Activated CD4-positive, alpha-beta T cell treated with anti-CD3 and anti-CD28 coated beads, Interleukin-2, amount 50 U/mL, for 4 hours (primary cell): ENCODE measurements around the gene BICD2.

Experiments
- DNase-seq, 2 experiments: peaks; one replicate each; pipeline ENCODE4 v3.0.0-alpha.2; 2020

Gene BICD2

DNA sequence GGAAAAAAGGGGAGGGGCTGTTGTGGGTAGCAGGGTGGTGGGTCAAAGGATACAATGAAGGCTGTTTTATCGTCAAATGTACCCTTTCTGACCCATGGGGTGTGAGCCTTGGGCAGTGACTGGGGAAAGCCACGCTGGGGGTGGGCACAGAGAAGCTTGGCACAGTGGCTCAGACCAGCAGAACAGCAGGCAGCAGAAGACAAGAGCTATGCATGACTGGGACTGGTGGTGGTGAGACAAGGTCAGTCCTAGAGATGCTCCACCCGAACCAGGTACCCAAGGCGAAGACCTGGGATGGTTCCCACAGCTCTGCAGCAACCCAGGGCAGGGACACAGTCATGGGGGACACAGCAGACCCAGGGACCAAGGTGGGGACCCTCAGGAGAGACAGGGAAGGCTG is 38.3 kb downstream of the BICD2 start:
- DNase-seq = no peak

DNA sequence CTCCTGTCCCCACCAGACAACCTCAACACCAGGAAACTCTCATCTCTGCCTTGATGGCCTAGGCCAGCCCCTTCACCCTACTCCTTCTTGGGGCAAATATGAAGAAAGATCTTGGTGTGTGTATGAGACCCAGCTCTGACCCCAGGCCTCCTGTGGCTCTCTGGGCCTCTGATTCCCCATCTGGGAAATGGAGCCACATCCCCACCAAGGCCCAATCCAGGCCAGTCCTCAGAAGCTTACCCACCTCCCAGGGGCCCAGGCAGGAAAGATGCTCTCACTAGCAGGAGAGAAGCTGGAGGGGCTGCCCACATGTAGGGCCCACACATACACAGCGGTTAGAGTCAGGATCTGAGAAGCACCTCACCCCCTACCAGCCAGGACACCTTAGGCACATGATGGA is 38.9 kb downstream of the BICD2 start:
- DNase-seq = no peak

DNA sequence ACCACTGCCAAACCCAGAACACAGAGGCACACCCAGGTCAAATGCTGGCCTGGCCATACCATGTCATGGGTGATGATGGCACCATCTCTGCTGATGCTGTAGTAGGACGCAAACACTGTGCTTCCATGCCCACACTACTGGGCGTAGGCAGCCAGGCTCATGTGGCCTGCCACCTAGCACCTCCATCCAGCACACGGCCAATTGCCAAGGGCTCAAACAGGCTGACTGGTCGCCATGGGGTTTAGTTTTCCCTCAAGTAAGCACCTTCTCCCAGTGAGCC is 39.4 kb downstream of the BICD2 start:
- no peak for DNase-seq

- no peak for DNase-seq
Observed at GRCh38 chr9:92724528-92725265, 39.9 kb downstream of the BICD2 start.

DNA sequence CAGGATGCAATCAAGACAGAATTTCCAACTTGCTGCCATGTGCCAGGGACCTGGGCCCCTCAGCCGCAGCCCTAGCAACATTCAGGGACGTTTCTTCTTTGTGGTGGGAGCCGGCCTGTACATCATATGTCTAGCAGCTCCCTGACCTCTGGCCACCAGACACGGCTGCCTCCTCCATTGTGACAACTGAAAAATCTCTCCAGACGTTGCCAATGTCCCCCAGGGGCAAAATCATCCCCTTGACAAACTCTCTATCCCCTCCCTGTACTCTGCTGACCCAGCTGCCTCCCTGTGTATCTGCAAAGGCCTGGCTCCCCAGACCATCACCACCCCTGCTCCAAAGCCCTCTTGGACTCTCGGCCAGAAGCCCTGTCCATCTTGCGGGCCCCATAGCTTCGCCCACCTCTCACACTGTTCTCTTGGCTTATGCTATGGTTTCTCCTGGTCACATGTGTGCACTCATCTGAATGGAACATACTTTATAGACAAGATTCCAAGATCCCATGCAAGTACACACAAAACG is 40.8 kb downstream of the BICD2 start:
- DNase-seq = no peak

DNA sequence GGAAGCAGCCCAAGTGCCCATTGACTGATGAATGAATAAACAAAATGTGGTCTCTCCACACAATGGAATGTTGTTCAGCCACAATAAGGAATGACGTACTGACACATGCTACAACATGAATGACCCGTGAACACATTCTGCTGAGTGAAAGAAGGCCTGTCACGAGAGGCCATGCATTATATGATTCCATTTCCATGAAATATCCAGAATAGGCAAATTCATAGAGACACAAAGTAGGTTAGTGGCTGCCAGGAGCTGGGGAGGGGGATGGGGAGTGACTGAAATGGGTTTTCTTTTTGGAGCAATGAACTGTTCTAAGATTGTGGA is 41.4 kb downstream of the BICD2 start:
- DNase-seq = no peak

DNA sequence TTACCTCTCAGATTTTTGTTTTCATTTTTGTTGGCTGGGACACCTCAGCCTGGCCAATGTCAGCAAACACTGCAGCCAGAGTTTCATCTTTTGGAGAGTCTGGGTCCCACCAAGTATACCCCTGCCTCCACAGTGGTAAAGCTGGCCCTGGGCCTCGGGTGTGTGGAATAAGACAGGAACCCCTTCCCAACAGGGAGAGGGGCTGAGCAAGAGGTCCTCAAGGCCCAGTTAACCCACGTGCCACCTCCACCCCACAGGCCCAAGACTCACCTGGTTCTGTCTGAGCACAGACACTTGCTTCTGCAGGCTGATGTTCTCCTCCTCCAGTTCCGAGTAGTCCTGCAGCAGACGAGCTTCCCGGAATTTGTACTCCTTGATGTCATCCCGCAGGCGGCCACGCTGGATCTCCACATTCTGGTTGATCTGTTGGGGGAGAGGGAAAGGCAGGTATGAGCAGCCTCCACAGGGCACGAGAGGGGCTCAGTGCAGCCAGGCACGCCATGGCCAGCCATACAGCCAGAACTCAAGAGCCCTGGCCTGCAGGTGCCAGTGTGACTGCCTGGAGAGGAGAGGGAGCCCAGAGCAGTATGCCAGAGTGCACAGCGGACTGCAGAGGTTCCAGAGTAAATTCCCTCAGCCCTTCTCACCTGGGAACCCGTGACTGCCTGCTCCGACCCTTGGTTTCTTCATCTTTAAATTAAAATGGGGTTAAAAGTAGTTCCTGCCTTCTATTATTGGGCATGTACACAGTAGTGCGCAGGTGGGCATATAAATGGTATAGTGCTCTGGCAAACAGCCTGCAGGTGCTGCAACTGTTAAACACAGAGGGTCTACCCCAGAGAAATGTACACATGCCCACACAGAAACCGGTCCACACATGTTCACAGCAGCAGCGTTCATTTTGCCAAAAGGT is 42.0 kb downstream of the BICD2 start:
- no peak for DNase-seq

DNA sequence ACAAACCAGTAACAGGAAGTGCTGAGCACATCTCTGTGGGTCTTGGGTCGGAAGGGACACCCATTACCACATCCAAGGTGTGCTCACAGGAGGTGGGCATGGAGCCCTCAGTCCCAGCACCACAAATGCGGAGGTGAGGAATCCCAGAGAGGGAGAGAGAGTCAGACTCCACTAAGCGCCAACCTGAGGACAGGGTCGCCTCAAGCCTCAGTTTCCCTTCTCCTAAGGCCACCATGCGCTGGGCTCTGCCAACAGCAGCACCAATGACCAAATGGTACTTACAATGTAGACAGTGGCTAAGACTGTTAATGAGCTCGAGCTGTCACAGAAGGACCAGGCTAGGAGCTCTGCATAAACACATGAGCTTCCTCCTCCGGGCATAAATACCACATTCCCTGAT is 43.1 kb downstream of the BICD2 start:
- DNase-seq = no peak

DNA sequence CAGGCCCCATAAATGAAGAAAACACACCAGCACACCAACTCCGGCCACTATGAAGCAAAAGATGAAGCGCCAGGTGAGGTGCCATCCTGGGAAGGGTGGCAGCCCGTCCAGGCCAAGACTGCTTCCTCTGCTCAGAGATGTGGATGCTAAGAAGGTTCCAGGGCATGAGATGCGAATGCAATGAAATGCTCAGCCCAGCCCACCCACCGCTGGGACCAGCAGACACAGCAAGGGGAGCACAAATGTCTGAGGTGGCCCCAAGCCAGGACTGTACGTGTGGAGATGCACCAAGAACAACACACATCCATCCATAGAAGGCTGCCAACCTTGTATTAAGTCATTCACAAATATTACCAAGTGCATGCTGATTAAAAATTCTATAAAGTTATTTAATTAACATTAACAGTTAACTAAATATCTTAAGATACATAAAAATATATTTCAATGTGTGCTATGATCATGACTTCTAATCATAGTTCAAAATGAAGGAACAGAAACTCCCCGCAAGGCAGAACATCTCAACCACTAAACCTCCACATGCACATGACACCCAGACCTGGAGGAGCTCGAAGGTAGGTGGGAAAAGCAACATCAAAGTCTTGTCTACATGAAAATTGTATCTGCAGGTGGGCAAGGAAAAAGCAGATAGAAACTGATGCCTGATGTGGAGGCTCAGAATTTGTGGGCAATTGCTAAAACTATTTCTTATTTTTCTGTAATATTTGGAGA is 43.7 kb downstream of the BICD2 start:
- no peak for DNase-seq

- DNase-seq = no peak
Observed at GRCh38 chr9:92720209-92720765, 44.3 kb downstream of the BICD2 start.

- DNase-seq = no peak
Observed at GRCh38 chr9:92719028-92719647, 45.5 kb downstream of the BICD2 start.

GRCh38 chr9:92718086-92719001 is 46.3 kb downstream of the BICD2 start:
- DNase-seq = no peak

- DNase-seq = no peak
Observed at GRCh38 chr9:92717201-92718085, 47.2 kb downstream of the BICD2 start.

DNA sequence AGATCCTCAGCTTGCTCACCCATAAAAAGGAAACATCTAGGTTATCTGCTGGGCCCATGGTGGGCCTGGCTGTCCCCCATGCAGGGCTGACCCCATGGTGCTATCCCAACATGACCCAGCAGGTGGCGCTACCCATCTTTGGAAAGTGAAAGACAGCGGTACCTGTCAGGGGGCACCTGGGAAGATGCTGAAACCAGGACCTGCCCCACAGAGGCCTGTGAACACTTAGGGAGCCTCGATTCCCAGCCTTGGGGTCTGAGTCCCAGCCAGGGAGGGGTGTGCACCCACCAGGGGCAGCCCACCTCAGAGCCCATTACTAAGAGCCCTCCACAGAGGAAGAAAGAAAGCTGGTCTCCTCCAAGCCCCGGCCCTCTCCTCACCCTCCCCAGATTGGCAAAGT is 48.1 kb downstream of the BICD2 start:
- peak; percentile 82 to 89 for DNase-seq

DNA sequence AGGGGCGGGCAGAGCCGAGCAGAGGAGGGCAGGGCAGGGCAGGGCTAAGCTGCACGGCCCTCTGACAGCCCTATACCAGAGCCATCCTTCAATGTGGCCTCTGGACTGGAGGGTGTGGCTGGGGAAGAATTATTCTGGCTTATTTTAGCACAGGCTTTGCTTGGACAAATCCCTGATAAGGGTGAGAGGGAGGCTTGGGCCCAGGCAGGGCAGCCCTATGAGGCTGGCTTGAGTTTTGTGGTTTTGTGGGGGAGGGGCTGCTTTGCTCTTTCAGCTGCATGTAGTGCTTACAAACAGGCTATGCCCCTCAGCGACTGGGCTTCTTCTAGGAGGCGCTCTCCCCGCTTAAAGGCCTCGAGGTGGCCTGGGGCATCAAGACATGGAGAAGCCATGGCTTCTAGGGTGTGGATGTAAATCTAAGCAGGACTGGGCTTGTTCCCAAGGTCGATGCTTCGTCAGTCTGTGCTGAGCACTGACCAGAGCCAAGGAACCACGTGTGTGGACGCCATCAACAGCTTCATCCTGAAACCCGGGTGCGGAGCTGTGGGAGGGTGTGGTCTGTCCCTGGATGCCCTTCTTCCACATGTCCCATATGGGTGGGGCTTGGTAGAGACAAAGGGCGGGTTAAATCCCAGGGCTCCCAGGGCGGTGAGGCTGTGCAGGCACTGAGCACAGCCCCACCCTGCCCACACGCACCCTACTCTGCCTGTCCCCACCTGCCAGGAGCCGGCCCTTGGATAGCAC is 49.0 kb downstream of the BICD2 start:
- no peak for DNase-seq

GRCh38 chr9:92714787-92715487 is 49.7 kb downstream of the BICD2 start:
- DNase-seq = no peak

DNA sequence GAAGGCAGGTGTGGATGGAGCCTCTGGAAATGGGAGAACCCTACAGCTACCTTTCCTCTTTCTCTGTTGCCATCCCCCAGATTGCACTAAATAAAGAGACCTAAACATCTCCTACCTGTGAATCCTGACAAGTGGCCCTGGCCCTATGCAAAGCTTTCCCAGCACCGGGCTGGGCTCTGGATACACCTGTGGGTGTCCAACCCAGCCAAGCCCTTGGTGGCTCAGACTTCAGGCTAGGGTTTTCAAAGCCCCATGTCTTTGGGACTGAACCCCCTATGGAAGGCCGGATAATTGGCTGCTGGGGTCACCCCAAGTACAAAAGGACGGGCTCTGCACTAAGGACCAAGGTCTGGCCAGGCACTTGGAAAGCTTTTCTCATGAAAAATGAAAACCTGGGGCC is 50.6 kb downstream of the BICD2 start:
- no peak for DNase-seq

DNA sequence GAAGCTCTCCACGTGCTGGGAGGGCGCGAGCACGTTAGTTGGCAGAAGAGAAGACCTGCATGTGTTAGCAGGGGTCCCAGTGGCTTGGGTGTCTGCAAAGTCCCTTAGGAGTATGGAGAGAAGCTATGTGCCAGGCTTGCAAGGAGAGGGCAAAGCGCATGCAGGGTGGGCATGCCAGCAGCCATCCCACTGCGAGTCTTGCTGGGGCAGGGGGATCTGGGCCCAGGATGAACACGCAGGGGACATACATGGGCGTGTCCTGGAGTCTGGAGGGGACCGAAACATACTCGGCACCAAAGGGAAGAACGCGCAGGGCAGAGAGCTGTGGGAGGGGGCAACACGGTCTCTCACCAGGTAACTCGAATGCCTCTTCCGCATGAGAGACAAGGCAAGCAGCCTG is 51.1 kb downstream of the BICD2 start:
- DNase-seq = no peak

DNA sequence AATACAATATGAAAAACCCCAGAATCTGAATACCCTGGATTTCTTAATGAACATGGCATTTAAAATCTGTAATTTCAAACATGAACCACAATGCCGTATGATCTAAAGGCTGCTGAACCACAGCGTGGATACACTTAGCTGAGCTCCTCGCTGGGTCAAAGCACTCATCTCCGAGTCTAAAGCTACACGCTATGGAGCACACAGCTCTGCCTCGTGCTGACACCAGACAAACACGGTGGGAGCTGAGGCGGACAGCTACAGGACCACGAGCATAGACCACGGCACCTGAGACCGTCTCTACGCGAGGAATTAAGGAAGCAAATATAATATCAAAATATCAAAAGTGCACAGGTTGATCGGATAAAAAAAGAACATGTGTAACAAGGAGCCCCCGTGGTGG is 51.9 kb downstream of the BICD2 start:
- no peak for DNase-seq
